Cardiac muscle cell (in vitro differentiated cells and primary cell): ENCODE data around the gene SV2B. TPM values are rescaled to one million over a fixed set of nuclear protein-coding genes. Genes with fewer than 3 reads are reported as not detected.

Experiments used
- DNase-seq, 2 donors: peaks; one replicate each; pipeline versions ENCODE4 v3.0.0 to v3.0.0-alpha.2; 2010 to 2017; ENCODE audit warnings: low read depth in 1 of 2, low spot score in 1 of 2
- H3K27ac ChIP-seq: fragments of 200-600 bp; sonication (generic); 2 replicates; pipeline ENCODE4 v1.5.1; 2016
- H3K27me3 ChIP-seq: fragments of 200-600 bp; sonication (generic); 2 replicates; pipeline ENCODE4 v1.6.0; 2016; ENCODE audit warnings: control low read depth
- H3K36me3 ChIP-seq: fragments of 200-600 bp; sonication (generic); 2 replicates; pipeline ENCODE4 v1.5.1; 2016; ENCODE audit warnings: control low read depth
- H3K4me1 ChIP-seq: fragments of 200-600 bp; sonication (generic); 2 replicates; pipeline ENCODE4 v1.8.1; 2017; ENCODE audit warnings: low read depth, mild to moderate bottlenecking, mixed run types
- H3K4me3 ChIP-seq: fragments of 200-600 bp; sonication (generic); 2 replicates; pipeline ENCODE4 v1.5.1; 2016; ENCODE audit warnings: mild to moderate bottlenecking
- H3K9me3 ChIP-seq: fragments of 200-600 bp; sonication (generic); 2 replicates; pipeline ENCODE4 v1.5.1; 2017; ENCODE audit warnings: low read depth, mild to moderate bottlenecking, control low read depth
- CTCF ChIP-seq: IDR thresholded peaks from 2 replicates; pipeline ENCODE4 v1.5.1; 2012; ENCODE audit warnings: low read depth, mild to moderate bottlenecking, low read length
- polyA plus RNA-seq: library from polyadenylated mRNA; unstranded; fragments of >200 nt; fragmentation: Nextera tagmentation; extraction: Ambion mirVana; gene quantifications from 2 replicates; pipeline ENCODE4 v1.2.1, GENCODE V29; 2016
- total RNA-seq: library from RNA; depleted of rRNA; stranded (reverse); fragments of >200 nt; gene quantifications from 2 replicates; pipeline ENCODE4 v1.2.3, GENCODE V29; 2016

Gene SV2B
- total and polyA plus RNA-seq, 2 experiments from 2014 or later: 0.03 to 0.32 TPM

GRCh38 chr15:91141097-91141496 is 41.0 kb downstream of the SV2B start:
- Histone ChIP-seq H3K9me3 (no peaks in the 10 kb centered on the region), H3K27ac (no peak overlapping the region), H3K4me3 (no peak overlapping the region), H3K27me3 (peaks cover 4% of the 10 kb centered on the region), H3K4me1 (no peaks in the 10 kb centered on the region), H3K36me3 (no peaks in the 10 kb centered on the region)
- no peak for TF ChIP-seq CTCF
- no peak for DNase-seq

GRCh38 chr15:91142106-91142744 is 42.2 kb downstream of the SV2B start:
- no peaks in the 10 kb centered on the region for H3K4me1 ChIP-seq
- H3K27me3 ChIP-seq: peaks cover 4% of the 10 kb centered on the region
- no peak overlapping the region for H3K4me3 ChIP-seq
- no peaks in the 10 kb centered on the region for H3K36me3 ChIP-seq
- no peaks in the 10 kb centered on the region for H3K9me3 ChIP-seq
- DNase-seq: peak in 1 of 2 donors; percentile 1
- TF ChIP-seq CTCF: no peak
- no peak overlapping the region for H3K27ac ChIP-seq

- no peaks in the 10 kb centered on the region for H3K36me3 ChIP-seq
- no peak for DNase-seq
- H3K27ac ChIP-seq: no peak overlapping the region
- no peak for TF ChIP-seq CTCF
- no peaks in the 10 kb centered on the region for H3K9me3 ChIP-seq
- no peaks in the 10 kb centered on the region for H3K4me1 ChIP-seq
- H3K4me3 ChIP-seq: no peak overlapping the region
- peaks cover 4% of the 10 kb centered on the region for H3K27me3 ChIP-seq
These were observed 42.9 kb downstream of the SV2B start for GRCh38 chr15:91142946-91143345.

- TF ChIP-seq CTCF: no peak
- H3K27ac ChIP-seq: no peak overlapping the region
- H3K4me1 ChIP-seq: no peaks in the 10 kb centered on the region
- H3K9me3 ChIP-seq: no peaks in the 10 kb centered on the region
- DNase-seq: no peak
- H3K4me3 ChIP-seq: no peak overlapping the region
- H3K27me3 ChIP-seq: peaks cover 4% of the 10 kb centered on the region
- H3K36me3 ChIP-seq: no peaks in the 10 kb centered on the region
These were observed 46.7 kb downstream of the SV2B start for GRCh38 chr15:91146728-91147127.

- no peak for TF ChIP-seq CTCF
- H3K4me1 ChIP-seq: no peaks in the 10 kb centered on the region
- H3K36me3 ChIP-seq: no peaks in the 10 kb centered on the region
These were observed 48.2 kb downstream of the SV2B start for GRCh38 chr15:91148243-91148642.

More at GRCh38 chr15:91148243-91148642, 48.2 kb downstream of the SV2B start:
- Histone ChIP-seq H3K4me3 (no peak overlapping the region), H3K9me3 (no peaks in the 10 kb centered on the region), H3K27ac (no peak overlapping the region), H3K27me3 (peaks cover 4% of the 10 kb centered on the region)
- DNase-seq: no peak
